Gastrocnemius medialis (tissue), 4 donors: Measurements from ENCODE around the gene RUNX1. TPM values are rescaled to one million over a fixed set of nuclear protein-coding genes. Genes with fewer than 3 reads are reported as not detected.

Experiments used
- ATAC-seq, 2 donors: fragments of 150-250 bp; one replicate each; pipeline ENCODE4 v1.9.1; 2016
- DNase-seq, 2 donors: peaks; one replicate each; pipeline ENCODE4 v3.0.0-alpha.2; 2019
- H3K27ac ChIP-seq, 4 donors: fragments of 200-600 bp; sonication (generic); 1 replicate in 1 of 4; 2 replicates in 3 of 4; pipeline ENCODE4 v1.5.1; 2016 to 2018; ENCODE audit warnings: mild to moderate bottlenecking in 2 of 4, moderate library complexity in 1 of 4
- H3K27me3 ChIP-seq, 3 donors: fragments of 200-600 bp; sonication (generic) in 2 of 3; 1 replicate in 1 of 3; 2 replicates in 2 of 3; pipeline versions ENCODE4 v1.5.1 to v1.6.0; 2016 to 2019; ENCODE audit warnings: mild to moderate bottlenecking in 1 of 3, moderate library complexity in 1 of 3
- H3K36me3 ChIP-seq, 2 donors: fragments of 200-600 bp; sonication (generic) in 1 of 2; one replicate each; pipeline ENCODE4 v1.5.1; 2017 to 2018
- H3K4me1 ChIP-seq, 2 donors: fragments of 200-600 bp; sonication (generic) in 1 of 2; one replicate each; pipeline ENCODE4 v1.5.1; 2016 to 2017; ENCODE audit warnings: mild to moderate bottlenecking in 2 of 2
- H3K4me3 ChIP-seq, 4 donors: fragments of 200-600 bp; sonication (generic) in 3 of 4; 1 replicate in 1 of 4; 2 replicates in 3 of 4; pipeline ENCODE4 v1.5.1; 2016 to 2019; ENCODE audit warnings: mild to moderate bottlenecking in 2 of 4
- H3K9me3 ChIP-seq, 3 donors: fragments of 200-600 bp; sonication (generic) in 2 of 3; 1 replicate in 1 of 3; 2 replicates in 2 of 3; pipeline ENCODE4 v1.5.1; 2016 to 2019
- POLR2A ChIP-seq, 2 donors: fragments of 450-650 bp; IDR thresholded peaks; one replicate each; pipeline ENCODE4 v1.6.1; 2017; ENCODE audit warnings: antibody characterized with exemption in 2 of 2, mild to moderate bottlenecking in 2 of 2, moderate library complexity in 2 of 2
- in situ Hi-C, 4 donors: fragments of 200-750 bp; cut with MboI; loops; one replicate each; pipeline versions ENCODE4 v1.15.0 to v1.8.0; 2017; ENCODE audit warnings: low sequenced_read_pairs in 4 of 4
- intact Hi-C: fragments of 100-400 bp; cut with DNase I; formaldehyde crosslinking; loops from one replicate; pipeline ENCODE4 v1.15.1; 2023; ENCODE audit warnings: low total_unique reads
- total RNA-seq, 4 donors: library from RNA; depleted of rRNA; stranded (reverse); fragments of >200 nt; gene quantifications; one replicate each; pipeline versions ENCODE4 v1.1.0 to v1.2.3, GENCODE V29; 2016
- TF ChIP-seq, protein P1 (sequence below), 5 experiments: fragments of 450-650 bp in 3 of 5; fragments of 200-600 bp in 2 of 5; sonication (generic) in 2 of 5; IDR thresholded peaks in 4 of 5; conservative IDR thresholded peaks in 1 of 5; 1 replicate in 4 of 5; 2 replicates in 1 of 5; pipeline ENCODE4 v1.5.1; 2016 to 2019; ENCODE audit warnings: antibody characterized with exemption in 5 of 5, mild to moderate bottlenecking in 3 of 5, moderate library complexity in 3 of 5

Gene RUNX1
- total RNA-seq, 4 donors from 2014 or later = 8.0 to 20.9 (median 10.6) TPM

DNA sequence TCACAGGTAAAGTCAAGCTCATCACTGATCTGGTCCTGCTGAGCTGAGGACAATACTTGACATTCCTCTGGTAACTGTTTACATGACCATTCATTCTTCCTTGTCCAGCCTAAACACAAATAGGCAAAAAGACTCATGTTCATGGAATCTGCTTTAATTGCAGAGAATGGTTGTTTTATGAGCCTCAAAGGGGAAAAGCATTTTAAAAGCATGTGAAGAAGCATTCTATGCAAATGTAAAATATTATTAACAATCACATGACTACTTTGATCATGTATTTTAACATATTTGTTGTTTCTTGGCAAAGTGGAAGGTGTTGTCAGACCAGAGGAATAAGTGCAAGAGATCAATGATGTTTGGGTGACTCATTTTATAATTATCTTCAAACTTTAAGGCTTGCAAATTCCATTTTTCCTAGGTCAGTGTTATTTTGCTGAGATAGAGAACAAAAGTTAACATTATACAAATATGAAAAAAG, 133.7 kb downstream of the RUNX1 start:
- Histone ChIP-seq H3K27me3 (no peaks in the 10 kb centered on the region), H3K9me3 (no peaks in the 10 kb centered on the region), H3K4me3 (no peak overlapping the region), H3K27ac (no peak overlapping the region), H3K36me3 (no peaks in the 10 kb centered on the region), H3K4me1 (no peaks in the 10 kb centered on the region)
- intact Hi-C loops (no loop called here), in situ Hi-C loops (loop anchor here in 2 of 4 donors (10.0 to 25.0 kb wide), 3 partner anchors 59 to 897 kb away; no protein-coding TSS in a partner anchor)
- TF ChIP-seq, protein P1, sequence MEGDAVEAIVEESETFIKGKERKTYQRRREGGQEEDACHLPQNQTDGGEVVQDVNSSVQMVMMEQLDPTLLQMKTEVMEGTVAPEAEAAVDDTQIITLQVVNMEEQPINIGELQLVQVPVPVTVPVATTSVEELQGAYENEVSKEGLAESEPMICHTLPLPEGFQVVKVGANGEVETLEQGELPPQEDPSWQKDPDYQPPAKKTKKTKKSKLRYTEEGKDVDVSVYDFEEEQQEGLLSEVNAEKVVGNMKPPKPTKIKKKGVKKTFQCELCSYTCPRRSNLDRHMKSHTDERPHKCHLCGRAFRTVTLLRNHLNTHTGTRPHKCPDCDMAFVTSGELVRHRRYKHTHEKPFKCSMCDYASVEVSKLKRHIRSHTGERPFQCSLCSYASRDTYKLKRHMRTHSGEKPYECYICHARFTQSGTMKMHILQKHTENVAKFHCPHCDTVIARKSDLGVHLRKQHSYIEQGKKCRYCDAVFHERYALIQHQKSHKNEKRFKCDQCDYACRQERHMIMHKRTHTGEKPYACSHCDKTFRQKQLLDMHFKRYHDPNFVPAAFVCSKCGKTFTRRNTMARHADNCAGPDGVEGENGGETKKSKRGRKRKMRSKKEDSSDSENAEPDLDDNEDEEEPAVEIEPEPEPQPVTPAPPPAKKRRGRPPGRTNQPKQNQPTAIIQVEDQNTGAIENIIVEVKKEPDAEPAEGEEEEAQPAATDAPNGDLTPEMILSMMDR (IDR thresholded peaks at IDR 0.05 in 4 of 5, conservative IDR thresholded peaks at IDR 0.05 in 1 of 5) = no peak
- no peak for TF ChIP-seq POLR2A (IDR thresholded peaks at IDR 0.05)
- no peak for ATAC-seq
- DNase-seq = no peak

DNA sequence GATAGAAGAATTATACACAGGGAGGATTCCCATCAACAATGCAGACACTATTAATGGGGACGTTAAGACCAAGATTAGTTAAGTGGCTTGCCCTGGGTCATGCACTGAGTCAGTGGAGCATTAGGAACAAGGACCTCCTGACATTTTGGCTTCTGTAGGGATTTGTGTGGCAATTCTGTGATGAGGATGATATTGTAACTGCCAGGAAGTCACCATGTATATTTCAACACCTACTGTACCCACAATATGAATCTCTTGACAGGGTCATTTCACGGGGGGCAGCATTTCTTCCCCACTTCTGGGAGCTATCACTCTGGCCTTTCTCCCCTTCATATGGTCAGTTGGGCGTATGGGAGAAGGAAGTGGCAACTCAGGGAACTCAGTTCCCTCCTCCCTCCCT, 134.9 kb downstream of the RUNX1 start:
- no peaks in the 10 kb centered on the region for H3K4me1 ChIP-seq
- DNase-seq (no peak), ATAC-seq (no peak)
- intact Hi-C loops = no loop called here
- no peaks in the 10 kb centered on the region for H3K36me3 ChIP-seq
- TF ChIP-seq, protein P1 (IDR thresholded peaks at IDR 0.05 in 4 of 5, conservative IDR thresholded peaks at IDR 0.05 in 1 of 5) = no peak
- no peak for TF ChIP-seq POLR2A (IDR thresholded peaks at IDR 0.05)
- no peak overlapping the region for H3K4me3 ChIP-seq
- no peaks in the 10 kb centered on the region for H3K27me3 ChIP-seq
- no peak overlapping the region for H3K27ac ChIP-seq
- H3K9me3 ChIP-seq = no peaks in the 10 kb centered on the region
- in situ Hi-C loops = loop anchor here in 2 of 4 donors (10.0 to 25.0 kb wide), 3 partner anchors 61 to 898 kb away; no protein-coding TSS in a partner anchor

DNA sequence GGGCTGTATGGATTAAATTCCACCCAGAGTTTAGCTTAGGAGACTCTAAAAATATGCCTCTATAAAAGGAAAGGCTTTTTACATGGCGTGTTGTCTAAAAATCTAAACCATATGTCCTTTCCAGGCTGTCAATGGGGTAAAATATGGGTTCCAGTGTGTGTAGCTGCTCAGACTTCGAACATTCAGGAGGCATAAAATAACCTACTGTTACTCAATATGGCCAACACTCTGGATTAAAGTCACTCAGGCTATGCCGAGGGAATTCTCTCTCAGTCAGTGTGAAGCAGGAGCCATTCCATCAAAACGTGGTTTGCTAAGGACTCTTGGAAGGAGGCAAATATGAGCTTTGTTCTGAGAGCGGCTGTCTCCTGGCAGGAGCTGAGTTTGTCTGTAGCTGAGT, 135.3 kb downstream of the RUNX1 start:
- TF ChIP-seq POLR2A (IDR thresholded peaks at IDR 0.05) = no peak
- TF ChIP-seq, protein P1 (IDR thresholded peaks at IDR 0.05 in 4 of 5, conservative IDR thresholded peaks at IDR 0.05 in 1 of 5) = no peak
- H3K36me3 ChIP-seq = no peaks in the 10 kb centered on the region
- H3K4me1 ChIP-seq = no peaks in the 10 kb centered on the region
- H3K4me3 ChIP-seq = no peak overlapping the region
- in situ Hi-C loops (loop anchor here in 2 of 4 donors (10.0 to 25.0 kb wide), 3 partner anchors 61 to 898 kb away; no protein-coding TSS in a partner anchor), intact Hi-C loops (no loop called here)
- no peaks in the 10 kb centered on the region for H3K27me3 ChIP-seq
- ATAC-seq (no peak), DNase-seq (no peak)
- no peak overlapping the region for H3K27ac ChIP-seq
- H3K9me3 ChIP-seq = no peaks in the 10 kb centered on the region

DNA sequence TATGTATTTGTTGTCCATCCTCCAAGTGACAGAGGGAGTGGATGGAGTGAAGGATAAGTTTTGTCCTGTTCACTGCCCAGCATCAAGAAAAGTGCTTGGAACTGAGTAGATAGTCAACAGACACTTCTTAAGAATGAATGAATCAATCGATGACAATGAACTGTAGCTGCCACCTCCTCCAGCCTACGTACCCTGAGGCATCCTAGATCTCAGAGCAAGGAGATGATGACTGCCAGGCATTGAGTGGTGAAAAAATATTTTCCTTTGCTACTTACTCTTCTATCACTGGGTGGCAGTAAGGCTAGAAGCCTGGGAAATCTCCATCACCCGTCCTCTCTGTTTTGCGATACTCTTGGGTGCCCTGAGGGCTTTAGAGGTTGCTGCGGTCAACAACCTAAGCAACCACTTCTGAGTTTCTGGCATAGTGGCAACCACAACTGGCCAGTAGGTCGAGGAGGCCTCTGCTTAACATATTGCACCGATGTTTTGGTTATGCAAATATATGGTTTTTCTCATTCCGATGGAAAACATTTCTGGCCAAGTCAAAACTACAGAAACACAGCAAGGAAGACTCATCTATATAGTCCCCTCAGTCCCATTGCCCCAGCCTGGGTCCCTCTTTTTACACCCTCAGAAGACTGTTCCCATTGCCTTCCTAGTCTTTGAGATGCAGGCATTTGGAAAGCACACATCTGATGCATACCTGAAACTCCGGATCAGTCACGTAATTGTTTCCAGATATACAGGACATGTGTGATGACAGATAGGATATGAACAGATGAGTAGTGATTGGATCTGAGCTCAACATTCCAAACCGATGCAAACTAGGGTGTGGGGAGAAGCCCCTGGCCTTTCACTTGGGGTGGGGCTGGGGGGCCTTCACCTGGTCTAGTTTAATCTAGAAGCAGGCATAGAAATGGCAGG, 136.8 kb downstream of the RUNX1 start:
- in situ Hi-C loops = loop anchor here in 2 of 4 donors (10.0 to 25.0 kb wide), 3 partner anchors 63 to 900 kb away; no protein-coding TSS in a partner anchor
- no peak for ATAC-seq
- H3K27ac ChIP-seq = no peak overlapping the region
- H3K4me1 ChIP-seq = no peaks in the 10 kb centered on the region
- no peak for DNase-seq
- intact Hi-C loops = no loop called here
- no peaks in the 10 kb centered on the region for H3K27me3 ChIP-seq
- H3K9me3 ChIP-seq = no peaks in the 10 kb centered on the region
- no peak overlapping the region for H3K4me3 ChIP-seq
- no peaks in the 10 kb centered on the region for H3K36me3 ChIP-seq
- TF ChIP-seq POLR2A (IDR thresholded peaks at IDR 0.05) = no peak
- TF ChIP-seq, protein P1 (IDR thresholded peaks at IDR 0.05 in 4 of 5, conservative IDR thresholded peaks at IDR 0.05 in 1 of 5) = no peak
